ENCODE measurements around the gene FNDC1.
"Not testable (repeated sequence)": the region's sequence is repeated elsewhere in the genome, so short reads cannot be mapped to it uniquely, and the experiment has no call there.

GRCh38 chr6:159284661-159285060 is 115.5 kb downstream of the FNDC1 start:
- TF ChIP-seq CTCF, POLR2A (IDR thresholded peaks at IDR 0.05): not testable (repeated sequence)
